Mesendoderm (in vitro differentiated cells): ENCODE data around the gene INAVA.

Source experiments
- DNase-seq: peaks from one replicate; pipeline ENCODE4 v3.0.0; 2013
- H2AK5ac ChIP-seq: 2 replicates; pipeline ENCODE4 v1.6.1; 2013; ENCODE audit warnings: low read length, inconsistent platforms
- H2BK120ac ChIP-seq: 2 replicates; pipeline ENCODE4 v1.6.1; 2013; ENCODE audit warnings: low read depth, mild to moderate bottlenecking, low read length, moderate library complexity, mixed read lengths
- H2BK15ac ChIP-seq: replicated peaks from 2 replicates; pipeline ENCODE4 v1.6.1; 2013; ENCODE audit warnings: low read depth, mild to moderate bottlenecking, moderate library complexity
- H2BK5ac ChIP-seq: 2 replicates; pipeline ENCODE4 v1.6.1; 2013; ENCODE audit warnings: low read length, inconsistent platforms
- H3K18ac ChIP-seq: 2 replicates; pipeline ENCODE4 v1.6.1; 2013; ENCODE audit warnings: mild to moderate bottlenecking, low read length, mixed read lengths
- H3K23ac ChIP-seq: one replicate; pipeline ENCODE4 v1.6.1; 2013; ENCODE audit warnings: low read length
- H3K27ac ChIP-seq: 2 replicates; pipeline ENCODE4 v1.5.1; 2013; ENCODE audit warnings: low read depth, mild to moderate bottlenecking, inconsistent platforms, low read length, moderate library complexity
- H3K27me3 ChIP-seq: 2 replicates; pipeline ENCODE4 v1.6.1; 2013; ENCODE audit warnings: low read length, control low read depth, mild to moderate bottlenecking, inconsistent platforms; ENCODE audit not compliant: insufficient read depth, poor library complexity
- H3K36me3 ChIP-seq: 2 replicates; pipeline ENCODE4 v1.6.1; 2013; ENCODE audit warnings: low read length, inconsistent platforms; ENCODE audit not compliant: control insufficient read depth, insufficient read depth
- H3K4ac ChIP-seq: one replicate; pipeline ENCODE4 v1.6.1; 2013; ENCODE audit warnings: low read depth, mild to moderate bottlenecking, low read length, moderate library complexity
- H3K4me1 ChIP-seq: 2 replicates; pipeline ENCODE4 v1.6.1; 2013; ENCODE audit warnings: low read depth, low read length, inconsistent platforms; ENCODE audit not compliant: control insufficient read depth
- H3K4me2 ChIP-seq: 2 replicates; pipeline ENCODE4 v1.6.1; 2013; ENCODE audit warnings: low read length
- H3K4me3 ChIP-seq: 2 replicates; pipeline ENCODE4 v1.5.1; 2013; ENCODE audit warnings: mild to moderate bottlenecking, low read length
- H3K56ac ChIP-seq: one replicate; pipeline ENCODE4 v1.6.1; 2013; ENCODE audit warnings: low read length
- H3K79me1 ChIP-seq: 2 replicates; pipeline ENCODE4 v1.6.1; 2013; ENCODE audit warnings: low read length, inconsistent platforms
- H3K79me2 ChIP-seq: 2 replicates; pipeline ENCODE4 v1.6.1; 2013; ENCODE audit warnings: mild to moderate bottlenecking, low read length; ENCODE audit not compliant: control insufficient read depth, insufficient read depth
- H3K9ac ChIP-seq: 2 replicates; pipeline ENCODE4 v1.6.1; 2013; ENCODE audit warnings: low read length, inconsistent platforms
- H4K5ac ChIP-seq: one replicate; pipeline ENCODE4 v1.6.1; 2013; ENCODE audit warnings: low read length
- H4K8ac ChIP-seq: one replicate; pipeline ENCODE4 v1.6.1; 2013; ENCODE audit warnings: low read depth, mild to moderate bottlenecking, control low read depth, low read length, moderate library complexity
- WGBS: extraction: QIAGEN DNeasy Blood & Tissue Kit; methylation state at CpG from one replicate; pipeline ENCODE4 v1.1.7; 2013; ENCODE audit warnings: low lambda C conversion rate, missing lambda C conversion rate; ENCODE audit not compliant: insufficient coverage; ENCODE audit errors: extremely low coverage; 5-methylcytosine and 5-hydroxymethylcytosine counted together

INAVA gene

GRCh38 chr1:200856716-200857357 lies 37.9 kb upstream of the INAVA start:
- no peaks in the 10 kb centered on the region for H3K79me1 ChIP-seq
- H2BK5ac ChIP-seq = no peak overlapping the region
- no peak overlapping the region for H4K8ac ChIP-seq
- H2BK15ac ChIP-seq = no peak overlapping the region
- no peaks in the 10 kb centered on the region for H3K27me3 ChIP-seq
- H3K4ac ChIP-seq = no peak overlapping the region
- no peak overlapping the region for H3K18ac ChIP-seq
- no peak overlapping the region for H3K23ac ChIP-seq
- no peaks in the 10 kb centered on the region for H3K4me1 ChIP-seq
- no peak overlapping the region for H3K4me3 ChIP-seq
- no peak overlapping the region for H3K9ac ChIP-seq
- H2BK120ac ChIP-seq = no peak overlapping the region
- WGBS = no CpG with 5 or more reads among the region's 2 CpGs
- no peak overlapping the region for H3K56ac ChIP-seq
- no peak for DNase-seq
- H3K79me2 ChIP-seq = no peaks in the 10 kb centered on the region
- no peak overlapping the region for H4K5ac ChIP-seq
- no peak overlapping the region for H3K4me2 ChIP-seq
- no peaks in the 10 kb centered on the region for H3K36me3 ChIP-seq
- no peak overlapping the region for H3K27ac ChIP-seq
- H2AK5ac ChIP-seq = no peak overlapping the region

GRCh38 chr1:200857804-200858203 lies 36.9 kb upstream of the INAVA start:
- no peak overlapping the region for H3K4me2 ChIP-seq
- no peak overlapping the region for H2BK15ac ChIP-seq
- H3K79me1 ChIP-seq = no peaks in the 10 kb centered on the region
- no CpG with 5 or more reads among the region's 1 CpG for WGBS
- H3K23ac ChIP-seq = no peak overlapping the region
- H3K79me2 ChIP-seq = no peaks in the 10 kb centered on the region
- no peak overlapping the region for H2BK120ac ChIP-seq
- H3K18ac ChIP-seq = no peak overlapping the region
- H3K4ac ChIP-seq = no peak overlapping the region
- no peak overlapping the region for H3K4me3 ChIP-seq
- no peak overlapping the region for H4K8ac ChIP-seq
- no peak for DNase-seq
- H3K27ac ChIP-seq = no peak overlapping the region
- no peaks in the 10 kb centered on the region for H3K4me1 ChIP-seq
- no peak overlapping the region for H4K5ac ChIP-seq
- H3K9ac ChIP-seq = no peak overlapping the region
- H2BK5ac ChIP-seq = no peak overlapping the region
- H3K56ac ChIP-seq = no peak overlapping the region
- no peaks in the 10 kb centered on the region for H3K36me3 ChIP-seq
- no peak overlapping the region for H2AK5ac ChIP-seq
- H3K27me3 ChIP-seq = no peaks in the 10 kb centered on the region

GRCh38 chr1:200861937-200862647 lies 32.6 kb upstream of the INAVA start:
- Histone ChIP-seq H3K79me1 (no peaks in the 10 kb centered on the region), H3K23ac (no peak overlapping the region), H3K18ac (no peak overlapping the region), H3K4ac (no peak overlapping the region), H3K4me1 (no peaks in the 10 kb centered on the region), H3K79me2 (no peaks in the 10 kb centered on the region), H3K9ac (no peak overlapping the region), H3K36me3 (no peaks in the 10 kb centered on the region), H4K5ac (no peak overlapping the region), H2BK5ac (no peak overlapping the region), H3K4me3 (no peak overlapping the region), H2AK5ac (no peak overlapping the region), H3K27ac (no peak overlapping the region), H2BK120ac (no peak overlapping the region), H4K8ac (no peak overlapping the region), H2BK15ac (no peak overlapping the region), H3K27me3 (no peaks in the 10 kb centered on the region), H3K4me2 (no peak overlapping the region), H3K56ac (no peak overlapping the region)
- no CpG with 5 or more reads among the region's 2 CpGs for WGBS
- no peak for DNase-seq

GRCh38 chr1:200862713-200863415 lies 31.8 kb upstream of the INAVA start:
- no peak overlapping the region for H3K4me3 ChIP-seq
- no peak overlapping the region for H4K8ac ChIP-seq
- no CpG with 5 or more reads among the region's 9 CpGs for WGBS
- H3K23ac ChIP-seq = no peak overlapping the region
- no peaks in the 10 kb centered on the region for H3K36me3 ChIP-seq
- no peak overlapping the region for H2BK15ac ChIP-seq
- H3K79me2 ChIP-seq = no peaks in the 10 kb centered on the region
- no peak for DNase-seq
- H3K56ac ChIP-seq = no peak overlapping the region
- H4K5ac ChIP-seq = no peak overlapping the region
- H3K4ac ChIP-seq = no peak overlapping the region
- no peak overlapping the region for H2AK5ac ChIP-seq
- H3K27me3 ChIP-seq = no peaks in the 10 kb centered on the region
- no peak overlapping the region for H2BK120ac ChIP-seq
- H3K18ac ChIP-seq = no peak overlapping the region
- H3K79me1 ChIP-seq = no peaks in the 10 kb centered on the region
- no peaks in the 10 kb centered on the region for H3K4me1 ChIP-seq
- H3K9ac ChIP-seq = no peak overlapping the region
- H2BK5ac ChIP-seq = no peak overlapping the region
- no peak overlapping the region for H3K4me2 ChIP-seq
- no peak overlapping the region for H3K27ac ChIP-seq

GRCh38 chr1:200866116-200866515 lies 28.6 kb upstream of the INAVA start:
- Histone ChIP-seq H3K18ac (no peak overlapping the region), H3K27me3 (no peaks in the 10 kb centered on the region), H3K79me1 (no peaks in the 10 kb centered on the region), H3K27ac (no peak overlapping the region), H2BK5ac (no peak overlapping the region), H4K8ac (no peak overlapping the region), H2BK120ac (no peak overlapping the region), H3K4me1 (no peaks in the 10 kb centered on the region), H3K9ac (no peak overlapping the region), H3K4me3 (no peak overlapping the region), H3K4ac (no peak overlapping the region), H3K79me2 (no peaks in the 10 kb centered on the region), H3K4me2 (no peak overlapping the region), H2BK15ac (no peak overlapping the region), H2AK5ac (no peak overlapping the region), H3K23ac (no peak overlapping the region), H4K5ac (no peak overlapping the region), H3K36me3 (no peaks in the 10 kb centered on the region), H3K56ac (no peak overlapping the region)
- DNase-seq = no peak
- WGBS = no CpG with 5 or more reads among the region's 3 CpGs
